ENCODE results near the gene TULP1. TPM values are rescaled to one million over a fixed set of nuclear protein-coding genes. Genes with fewer than 3 reads are reported as not detected.

TULP1 gene
- total and polyA plus RNA-seq, 2 of the 4 experiments (the other 2 are of a cell fraction), result not detected

DNA sequence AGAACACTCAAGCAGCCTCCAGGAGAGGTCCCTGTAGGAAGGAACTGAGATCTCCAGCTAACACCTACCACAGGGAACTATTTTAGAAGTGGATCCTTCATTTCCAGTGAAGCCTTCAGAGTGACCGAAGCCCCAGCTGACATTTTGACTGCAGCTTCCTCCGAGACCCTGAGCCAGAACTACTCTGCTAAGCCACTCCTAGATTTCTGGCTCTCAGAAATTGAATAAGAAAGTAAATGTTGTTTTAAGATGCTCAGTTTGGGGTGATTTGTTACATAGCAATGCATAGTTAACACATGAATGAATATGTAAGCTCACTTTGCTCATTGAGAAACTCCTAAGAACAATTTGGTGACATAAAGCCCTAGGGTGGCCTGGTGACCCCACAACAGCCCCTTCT lies 5.5 kb downstream of the TULP1 start:
- H2BK5ac ChIP-seq (ENCODE audit: low read depth, low read length, poor library complexity, severe bottlenecking), result no peak overlapping the region

More for the DNA sequence above, 5.5 kb downstream of the TULP1 start:
- Histone ChIP-seq H2BK120ac (ENCODE audit: low read depth, low read length) (no peak overlapping the region), H3K27me3 (ENCODE audit: control insufficient read depth, insufficient read depth, low read length) (peaks cover 65% of the 10 kb centered on the region), H2AK9ac (replicated peaks; ENCODE audit: low read depth, low read length, poor library complexity) (no peak overlapping the region), H3K4me2 (ENCODE audit: low read depth, low read length) (no peak overlapping the region), H3K9me3 (ENCODE audit: control insufficient read depth, insufficient read depth, low read length) (peaks cover 5% of the 10 kb centered on the region; the same call in 1 of the 2 replicates), H3K14ac (replicated peaks; ENCODE audit: low read depth, low read length) (no peak overlapping the region), H3K79me1 (ENCODE audit: low read depth in 1 of 2, low read length in 2 of 2) (no peaks in the 10 kb centered on the region), H2AFZ (replicated peaks; ENCODE audit: low read length, poor library complexity) (no peak overlapping the region), H4K20me1 (ENCODE audit: insufficient read depth, low read length) (no peaks in the 10 kb centered on the region), H2AK5ac (ENCODE audit: low read depth, low read length) (no peak overlapping the region), H2BK20ac (ENCODE audit: low read depth, low read length) (no peak overlapping the region), H3K27ac (ENCODE audit: insufficient read depth, low read length) (no peak overlapping the region), H3K18ac (ENCODE audit: low read depth, low read length) (no peak overlapping the region), H3K9me1 (ENCODE audit: insufficient read depth, low read length) (no peaks in the 10 kb centered on the region), H3K9ac (ENCODE audit: low read depth, low read length) (no peak overlapping the region), H4K91ac (ENCODE audit: insufficient read depth, low read depth, low read length) (no peak overlapping the region), H4K8ac (ENCODE audit: low read depth in 2 of 2, low read length in 2 of 2) (no peak overlapping the region), H3K56ac (ENCODE audit: extremely low read depth, insufficient read depth, low read length) (no peak overlapping the region), H3K36me3 (ENCODE audit: control insufficient read depth, insufficient read depth, low read length) (no peaks in the 10 kb centered on the region), H3K4me1 (ENCODE audit: control insufficient read depth, insufficient read depth, low read length) (0 out of 2 replicates have a peak, but pooled peaks cover 1% of the 10 kb centered on the region), H3K23ac (ENCODE audit: low read depth, low read length) (no peak overlapping the region), H3K4me3 (ENCODE audit: insufficient read depth, low read depth, low read length) (no peak overlapping the region), H4K5ac (ENCODE audit: low read depth, low read length) (no peak overlapping the region), H3K4ac (ENCODE audit: low read depth, low read length) (no peak overlapping the region), H2BK15ac (ENCODE audit: low read depth, low read length) (no peak overlapping the region)
- TF ChIP-seq RCOR1 (IDR thresholded peaks at IDR 0.05; ENCODE audit: insufficient replicate concordance, low read length), result no peak
- TF ChIP-seq, protein P1, sequence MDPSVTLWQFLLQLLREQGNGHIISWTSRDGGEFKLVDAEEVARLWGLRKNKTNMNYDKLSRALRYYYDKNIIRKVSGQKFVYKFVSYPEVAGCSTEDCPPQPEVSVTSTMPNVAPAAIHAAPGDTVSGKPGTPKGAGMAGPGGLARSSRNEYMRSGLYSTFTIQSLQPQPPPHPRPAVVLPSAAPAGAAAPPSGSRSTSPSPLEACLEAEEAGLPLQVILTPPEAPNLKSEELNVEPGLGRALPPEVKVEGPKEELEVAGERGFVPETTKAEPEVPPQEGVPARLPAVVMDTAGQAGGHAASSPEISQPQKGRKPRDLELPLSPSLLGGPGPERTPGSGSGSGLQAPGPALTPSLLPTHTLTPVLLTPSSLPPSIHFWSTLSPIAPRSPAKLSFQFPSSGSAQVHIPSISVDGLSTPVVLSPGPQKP (IDR thresholded peaks at IDR 0.05; ENCODE audit: borderline replicate concordance, low read depth, low read length), result no peak
- no peak for TF ChIP-seq RFX5 (IDR thresholded peaks at IDR 0.05; ENCODE audit: low read depth, low read length)
- TF ChIP-seq, protein P2, sequence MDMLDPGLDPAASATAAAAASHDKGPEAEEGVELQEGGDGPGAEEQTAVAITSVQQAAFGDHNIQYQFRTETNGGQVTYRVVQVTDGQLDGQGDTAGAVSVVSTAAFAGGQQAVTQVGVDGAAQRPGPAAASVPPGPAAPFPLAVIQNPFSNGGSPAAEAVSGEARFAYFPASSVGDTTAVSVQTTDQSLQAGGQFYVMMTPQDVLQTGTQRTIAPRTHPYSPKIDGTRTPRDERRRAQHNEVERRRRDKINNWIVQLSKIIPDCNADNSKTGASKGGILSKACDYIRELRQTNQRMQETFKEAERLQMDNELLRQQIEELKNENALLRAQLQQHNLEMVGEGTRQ (IDR thresholded peaks at IDR 0.05; ENCODE audit: low read depth, low read length), result no peak
- no peak for TF ChIP-seq BHLHE40 (IDR thresholded peaks at IDR 0.05; ENCODE audit: low read depth, low read length)
- no peak for TF ChIP-seq CEBPB (IDR thresholded peaks at IDR 0.05; ENCODE audit: low read depth, low read length)
- TF ChIP-seq RAD21 (IDR thresholded peaks at IDR 0.05; ENCODE audit: low read length), result no peak
- POLR2A ChIA-PET (ENCODE audit: unreplicated experiment), result no interaction called here
- CTCF ChIA-PET, result no interaction called here
- intact Hi-C loops (cut with micrococcal nuclease), result no loop called here
- dilution Hi-C loops (cut with HindIII; ENCODE audit: low sequenced_read_pairs, unreplicated experiment), result no loop called here
- in situ Hi-C loops (cut with MboI; ENCODE audit: low sequenced_read_pairs), result no loop called here
- no CpG with 5 or more reads among the region's 2 CpGs for WGBS, 2 experiments (ENCODE audit: extremely low coverage in 2 of 2, insufficient read length in 1 of 2)
- ATAC-seq (ENCODE audit: low read depth) (no peak; the same call in 1 of the 2 replicates), DNase-seq (no peak)
- BruUV-seq (replicated peaks), result no TSS peak

Data from IMR-90 (cell line).